ENCODE results near the gene TGIF2. TPM values are rescaled to one million over a fixed set of nuclear protein-coding genes. Genes with fewer than 3 reads are reported as not detected.

TGIF2 gene
- total and polyA plus RNA-seq, 2 of the 4 experiments (the other 2 are of a cell fraction), result 9.7 to 12.7 TPM

DNA sequence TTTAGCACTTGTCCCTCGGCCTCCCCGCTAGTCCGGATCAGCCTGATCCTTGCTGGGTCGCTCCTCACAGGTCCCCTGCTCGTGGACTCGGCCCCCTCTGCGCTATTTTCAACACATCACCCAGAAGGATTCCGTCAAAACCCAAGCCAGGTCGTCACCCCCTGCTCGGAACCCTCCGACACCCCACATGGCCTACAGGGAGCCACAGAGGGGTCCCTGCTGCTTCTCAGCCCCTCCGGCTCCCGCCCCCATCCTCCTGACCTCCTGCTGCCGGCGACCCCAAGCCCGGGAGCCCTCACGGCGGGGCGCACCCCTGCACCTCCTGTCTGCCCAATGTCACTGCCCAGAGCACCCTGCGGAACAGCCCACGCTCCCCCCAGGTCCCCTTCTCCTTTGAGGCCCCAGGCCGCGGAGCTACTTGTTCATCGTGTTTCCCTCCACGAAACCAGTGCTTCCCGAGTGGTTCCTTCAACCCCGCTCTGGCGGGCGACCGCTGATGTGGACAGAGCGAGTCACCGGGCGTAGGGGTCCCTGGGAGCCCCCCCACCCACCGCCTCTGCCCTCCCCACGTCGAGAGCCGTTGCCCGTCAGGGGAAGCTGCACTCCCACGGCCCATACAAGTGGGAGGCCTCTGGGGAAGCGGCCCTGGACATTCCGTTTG, 32.7 kb upstream of the TGIF2 start:
- Histone ChIP-seq H2BK120ac (ENCODE audit: low read depth, low read length) (peak overlapping the region; percentile 96), H2BK20ac (ENCODE audit: low read depth, low read length) (peak overlapping the region; percentile 47; the same call in 1 of the 2 replicates), H4K8ac (ENCODE audit: low read depth in 2 of 2, low read length in 2 of 2) (peak overlapping the region; percentile 97), H3K9ac (ENCODE audit: low read depth, low read length) (peak overlapping the region; percentile 59), H3K36me3 (ENCODE audit: control insufficient read depth, insufficient read depth, low read length) (peaks cover 13% of the 10 kb centered on the region), H3K27ac (ENCODE audit: insufficient read depth, low read length) (peak overlapping the region; percentile 93), H3K23ac (ENCODE audit: low read depth, low read length) (peak overlapping the region; percentile 94), H2AK9ac (replicated peaks; ENCODE audit: low read depth, low read length, poor library complexity) (peak overlapping the region; percentile 99), H3K4ac (ENCODE audit: low read depth, low read length) (peak overlapping the region; percentile 99), H3K4me3 (ENCODE audit: insufficient read depth, low read depth, low read length) (peak overlapping the region; percentile 36), H3K14ac (replicated peaks; ENCODE audit: low read depth, low read length) (peak overlapping the region; percentile 99), H2BK15ac (ENCODE audit: low read depth, low read length) (peak overlapping the region; percentile 95; the same call in 2 of the 3 replicates), H3K9me3 (ENCODE audit: control insufficient read depth, insufficient read depth, low read length) (no peaks in the 10 kb centered on the region), H2AFZ (replicated peaks; ENCODE audit: low read length, poor library complexity) (peak overlapping the region; percentile 93), H3K4me1 (ENCODE audit: control insufficient read depth, insufficient read depth, low read length) (peaks cover 27% of the 10 kb centered on the region), H3K27me3 (ENCODE audit: control insufficient read depth, insufficient read depth, low read length) (no peaks in the 10 kb centered on the region), H2BK5ac (ENCODE audit: low read depth, low read length, poor library complexity, severe bottlenecking) (peak overlapping the region; percentile 94), H2AK5ac (ENCODE audit: low read depth, low read length) (peak overlapping the region; percentile 95), H3K79me1 (ENCODE audit: low read depth in 1 of 2, low read length in 2 of 2) (peaks cover 15 to 47% of the 10 kb centered on the region in 2 experiments; a peak in 3 of 4 replicates), H4K91ac (ENCODE audit: insufficient read depth, low read depth, low read length) (peak overlapping the region; percentile 97), H3K18ac (ENCODE audit: low read depth, low read length) (peak overlapping the region; percentile 50), H3K4me2 (ENCODE audit: low read depth, low read length) (peak overlapping the region; percentile 50), H4K5ac (ENCODE audit: low read depth, low read length) (peak overlapping the region; percentile 62), H4K20me1 (ENCODE audit: insufficient read depth, low read length) (peaks cover 43% of the 10 kb centered on the region), H3K9me1 (ENCODE audit: insufficient read depth, low read length) (peaks cover 20% of the 10 kb centered on the region), H3K56ac (ENCODE audit: extremely low read depth, insufficient read depth, low read length) (peak overlapping the region; percentile 27)
- no peak for DNase-seq
- POLR2A ChIA-PET (ENCODE audit: unreplicated experiment), result no interaction called here
- dilution Hi-C loops (cut with HindIII; ENCODE audit: low sequenced_read_pairs, unreplicated experiment), result no loop called here
- TF ChIP-seq CEBPB (IDR thresholded peaks at IDR 0.05; ENCODE audit: low read depth, low read length) (no peak), SMC3 (IDR thresholded peaks at IDR 0.05; ENCODE audit: low read depth, low read length) (no peak), FOS (IDR thresholded peaks at IDR 0.05; ENCODE audit: low read depth, low read length) (no peak), RFX5 (IDR thresholded peaks at IDR 0.05; ENCODE audit: low read depth, low read length) (no peak), RCOR1 (IDR thresholded peaks at IDR 0.05; ENCODE audit: insufficient replicate concordance, low read length) (no peak), NFE2L2 (IDR thresholded peaks at IDR 0.05; ENCODE audit: low read depth, low read length) (no peak), MAZ (IDR thresholded peaks at IDR 0.05; ENCODE audit: borderline replicate concordance, low read depth, low read length) (no peak)
- TF ChIP-seq, protein P1, sequence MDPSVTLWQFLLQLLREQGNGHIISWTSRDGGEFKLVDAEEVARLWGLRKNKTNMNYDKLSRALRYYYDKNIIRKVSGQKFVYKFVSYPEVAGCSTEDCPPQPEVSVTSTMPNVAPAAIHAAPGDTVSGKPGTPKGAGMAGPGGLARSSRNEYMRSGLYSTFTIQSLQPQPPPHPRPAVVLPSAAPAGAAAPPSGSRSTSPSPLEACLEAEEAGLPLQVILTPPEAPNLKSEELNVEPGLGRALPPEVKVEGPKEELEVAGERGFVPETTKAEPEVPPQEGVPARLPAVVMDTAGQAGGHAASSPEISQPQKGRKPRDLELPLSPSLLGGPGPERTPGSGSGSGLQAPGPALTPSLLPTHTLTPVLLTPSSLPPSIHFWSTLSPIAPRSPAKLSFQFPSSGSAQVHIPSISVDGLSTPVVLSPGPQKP (IDR thresholded peaks at IDR 0.05; ENCODE audit: borderline replicate concordance, low read depth, low read length), result no peak
- no TSS peak for BruUV-seq (replicated peaks)
- intact Hi-C loops (cut with micrococcal nuclease), result loop anchor here (2.0 to 5.0 kb wide), 2 partner anchors 78 to 328 kb away; no protein-coding TSS in a partner anchor
- no peak for ATAC-seq (ENCODE audit: low read depth)
- in situ Hi-C loops (cut with MboI; ENCODE audit: low sequenced_read_pairs), result no loop called here
- 52% methylated on average over 12 of the region's 41 CpGs; no CpG with 5 or more reads in 1 of the 2 experiments for WGBS, 2 experiments (ENCODE audit: extremely low coverage in 2 of 2, insufficient read length in 1 of 2)
- CTCF ChIA-PET, result interaction anchor here (0.7 kb wide), 1 partner anchor 11 kb away, joined by 3 read pairs; no protein-coding TSS in a partner anchor

All from IMR-90 (cell line).